Calu3 (cell line): Measurements from ENCODE around the gene KRT32. TPM values are rescaled to one million over a fixed set of nuclear protein-coding genes. Genes with fewer than 3 reads are reported as not detected.

Source experiments
- BruUV-seq: library from RNA; stranded (reverse); fragments of 400-500 nt; replicated peaks from 2 replicates; lab custom pipeline; 2021; lab: Mats Ljungman, UMichigan
- CTCF ChIA-PET: fragments of 300-600 bp; sonication (Branson Sonifier 250); formaldehyde crosslinking; loops from one replicate; lab custom pipeline; 2022; ENCODE audit warnings: antibody characterized with exemption; lab: Charles Lee
- DNase-seq: peaks from one replicate; pipeline ENCODE4 v3.0.0; 2022
- H3K27ac Mint-ChIP-seq: one replicate; pipeline ENCODE4 v1.8.0; 2022; ENCODE audit warnings: mixed read lengths; ENCODE audit not compliant: unreplicated experiment
- H3K27me3 Mint-ChIP-seq: one replicate; pipeline ENCODE4 v1.8.0; 2022; ENCODE audit warnings: mixed read lengths; ENCODE audit not compliant: unreplicated experiment
- H3K36me3 Mint-ChIP-seq: one replicate; pipeline ENCODE4 v1.8.0; 2022; ENCODE audit warnings: mild to moderate bottlenecking, moderate library complexity, mixed read lengths; ENCODE audit not compliant: insufficient read depth, unreplicated experiment
- H3K4me1 Mint-ChIP-seq: one replicate; pipeline ENCODE4 v1.8.0; 2022; ENCODE audit warnings: mild to moderate bottlenecking, low read depth, mixed read lengths; ENCODE audit not compliant: unreplicated experiment
- H3K4me3 Mint-ChIP-seq: one replicate; pipeline ENCODE4 v1.8.0; 2022; ENCODE audit warnings: mild to moderate bottlenecking, low read depth, moderate library complexity, mixed read lengths; ENCODE audit not compliant: unreplicated experiment
- H3K9me3 Mint-ChIP-seq: one replicate; pipeline ENCODE4 v1.8.0; 2022; ENCODE audit warnings: low read depth, mixed read lengths; ENCODE audit not compliant: unreplicated experiment
- CTCF ChIP-seq: fragments of 200-600 bp; IDR thresholded peaks from one replicate; pipeline ENCODE4 v1.8.0; 2022; ENCODE audit warnings: antibody characterized with exemption; ENCODE audit not compliant: unreplicated experiment
- intact Hi-C: fragments of 100-400 bp; cut with micrococcal nuclease; formaldehyde crosslinking; loops from one replicate; pipeline ENCODE4 v1.10.0; 2022; ENCODE audit not compliant: unreplicated experiment
- total RNA-seq: library from RNA; stranded (reverse); gene quantifications from 2 replicates; pipeline ENCODE4 v1.2.3, GENCODE V29; 2022

Gene KRT32
- total RNA-seq, 1 experiment from 2014 or later, result not detected

GRCh38 chr17:41507315-41507880 is 40.2 kb upstream of the KRT32 start:
- Mint-ChIP-seq H3K9me3 (no peaks in the 10 kb centered on the region), H3K27ac (no peak overlapping the region), H3K27me3 (no peaks in the 10 kb centered on the region), H3K4me3 (no peak overlapping the region), H3K36me3 (peaks cover 30% of the 10 kb centered on the region), H3K4me1 (peaks cover 41% of the 10 kb centered on the region)
- no peak for TF ChIP-seq CTCF
- DNase-seq, result no peak
- CTCF ChIA-PET, result interaction anchor here (0.6 to 2.7 kb wide), 4 partner anchors 11 to 50 kb away, joined by 3 to 8 read pairs (median 3); no protein-coding TSS in a partner anchor
- intact Hi-C loops, result no loop called here
- BruUV-seq, result no TSS peak

- intact Hi-C loops, result no loop called here
- BruUV-seq, result no TSS peak
- CTCF ChIA-PET, result interaction anchor here (0.5 to 2.7 kb wide), 5 partner anchors 8 to 488 kb away, joined by 3 to 8 read pairs (median 3); no protein-coding TSS in a partner anchor
Measured at GRCh38 chr17:41505809-41506767, 38.9 kb upstream of the KRT32 start.

GRCh38 chr17:41505007-41505808 is 38.0 kb upstream of the KRT32 start, which contains the start of gene KRT13:
Gene KRT13 (minus strand): TSS chr17:41505612. CDS start chr17:41505550, 62 bp downstream.
- BruUV-seq, result TSS peak; percentile 71
- H3K27me3 Mint-ChIP-seq, result no peaks in the 10 kb centered on the region
- intact Hi-C loops, result no loop called here
- peaks cover 33% of the 10 kb centered on the region for H3K4me1 Mint-ChIP-seq
- TF ChIP-seq CTCF, result no peak
- CTCF ChIA-PET, result interaction anchor here (1.2 to 2.7 kb wide), 4 partner anchors 8 to 43 kb away, joined by 3 to 8 read pairs (median 4); no protein-coding TSS in a partner anchor
- peak within 1 kb of the TSS; percentile 45 for H3K27ac Mint-ChIP-seq
- DNase-seq, result no peak
- no peaks in the 10 kb centered on the region for H3K9me3 Mint-ChIP-seq
- peaks cover 22% of the 10 kb centered on the region for H3K36me3 Mint-ChIP-seq
- no peak within 1 kb of the TSS for H3K4me3 Mint-ChIP-seq

More at GRCh38 chr17:41505809-41506767, 38.9 kb upstream of the KRT32 start:
- no peak for DNase-seq
- Mint-ChIP-seq H3K4me1 (peaks cover 33% of the 10 kb centered on the region), H3K4me3 (no peak overlapping the region), H3K27ac (peak overlapping the region; percentile 45), H3K27me3 (no peaks in the 10 kb centered on the region), H3K9me3 (no peaks in the 10 kb centered on the region), H3K36me3 (peaks cover 21% of the 10 kb centered on the region)
- TF ChIP-seq CTCF, result no peak
